ENCODE results near the gene SH2D3A. TPM values are rescaled to one million over a fixed set of nuclear protein-coding genes. Genes with fewer than 3 reads are reported as not detected.
A peak's percentile ranks its signal among the peaks of the same experiment; 100 is the strongest.

SH2D3A gene
- polyA plus RNA-seq, 3 donors = 0.11 TPM; not detected in 2

GRCh38 chr19:6737873-6738786, 29.1 kb downstream of the SH2D3A start:
- peaks cover 22 to 23% of the 10 kb centered on the region in 2 donors for H3K36me3 Mint-ChIP-seq
- Histone ChIP-seq H3K9me3 (replicated peaks in 1 of 2; ENCODE audit: control insufficient read depth in 1 of 2, insufficient read depth in 1 of 2, low read length in 2 of 2) (no peaks in the 10 kb centered on the region), H4K20me1 (ENCODE audit: insufficient read depth, low read length) (peaks cover 11% of the 10 kb centered on the region), H3K27me3 (ENCODE audit: control insufficient read depth in 2 of 2, insufficient read depth in 2 of 2, low read length in 2 of 2) (peaks cover 0 to 8% of the 10 kb centered on the region in 2 donors), H3K4me1 (ENCODE audit: control insufficient read depth in 1 of 2, insufficient read depth in 2 of 2, low read length in 2 of 2) (peaks cover 50 to 56% of the 10 kb centered on the region in 2 donors), H3K4me3 (replicated peaks in 1 of 3; ENCODE audit: low read depth in 2 of 3, low read length in 3 of 3) (peak overlapping the region in 2 of 3 experiments; percentile 34 to 97), H3K9ac (ENCODE audit: insufficient read depth, low read length, poor library complexity, severe bottlenecking) (no peak overlapping the region), H3K79me2 (ENCODE audit: insufficient read depth, low read length) (peaks cover 14% of the 10 kb centered on the region), H3K4me2 (replicated peaks; ENCODE audit: extremely low read depth, low read length, poor library complexity, severe bottlenecking) (peak overlapping the region; percentile 84), H3K27ac (ENCODE audit: low read depth in 1 of 2, low read length in 2 of 2) (peak overlapping the region; percentile 60 to 67), H2AFZ (ENCODE audit: insufficient read depth, low read depth, low read length, poor library complexity, severe bottlenecking) (peak overlapping the region; percentile 76), H3K36me3 (replicated peaks in 1 of 2; ENCODE audit: control insufficient read depth in 1 of 2, insufficient read depth in 2 of 2, low read length in 2 of 2) (peaks cover 9 to 24% of the 10 kb centered on the region in 2 donors)
- H3K27me3 Mint-ChIP-seq (ENCODE audit: low read depth in 3 of 3) = peaks cover 8 to 23% (median 22%) of the 10 kb centered on the region in 3 donors
- H3K9me3 Mint-ChIP-seq = no peaks in the 10 kb centered on the region
- peak overlapping the region; percentile 90 to 95 for H3K4me3 Mint-ChIP-seq
- peak; percentile 76 for TF ChIP-seq CTCF (IDR thresholded peaks at IDR 0.05)
- WGBS (ENCODE audit: insufficient coverage) = 16% methylated on average over 11 of the region's 13 CpGs
- H3K27ac Mint-ChIP-seq = peak overlapping the region; percentile 89 to 97 (median 94)
- peak; percentile 55 to 100 (median 79) for DNase-seq
- H3K4me1 Mint-ChIP-seq = peaks cover 48% of the 10 kb centered on the region
- intact Hi-C loops (cut with micrococcal nuclease) = loop anchor here (2.0 to 5.0 kb wide), 5 partner anchors 35 to 311 kb away; partner anchors contain the start of gene VAV1 (in 1 of the 2)

GRCh38 chr19:6737284-6737872, 29.9 kb downstream of the SH2D3A start, which contains the start of gene GPR108:
Gene GPR108 (minus strand): TSS chr19:6737580. CDS start chr19:6737576, 4 bp downstream.
- Mint-ChIP-seq H3K4me3 (peak within 1 kb of the TSS; percentile 95 to 97), H3K9me3 (no peaks in the 10 kb centered on the region), H3K4me1 (peaks cover 48% of the 10 kb centered on the region), H3K36me3 (peaks cover 29 to 30% of the 10 kb centered on the region in 2 donors), H3K27me3 (ENCODE audit: low read depth in 3 of 3) (peaks cover 2 to 17% (median 16%) of the 10 kb centered on the region in 3 donors), H3K27ac (peak within 1 kb of the TSS; percentile 89 to 98 (median 96))
- Histone ChIP-seq H3K4me2 (replicated peaks; ENCODE audit: extremely low read depth, low read length, poor library complexity, severe bottlenecking) (peak within 1 kb of the TSS; percentile 99), H2AFZ (ENCODE audit: insufficient read depth, low read depth, low read length, poor library complexity, severe bottlenecking) (peak within 1 kb of the TSS; percentile 85), H3K27ac (ENCODE audit: low read depth in 1 of 2, low read length in 2 of 2) (peak within 1 kb of the TSS; percentile 72 to 87), H3K4me3 (replicated peaks in 1 of 3; ENCODE audit: low read depth in 2 of 3, low read length in 3 of 3) (peak within 1 kb of the TSS; percentile 72 to 97 (median 78)), H3K36me3 (replicated peaks in 1 of 2; ENCODE audit: control insufficient read depth in 1 of 2, insufficient read depth in 2 of 2, low read length in 2 of 2) (peaks cover 16 to 31% of the 10 kb centered on the region in 2 donors), H3K27me3 (ENCODE audit: control insufficient read depth in 2 of 2, insufficient read depth in 2 of 2, low read length in 2 of 2) (peaks cover 0 to 8% of the 10 kb centered on the region in 2 donors), H3K9me3 (replicated peaks in 1 of 2; ENCODE audit: control insufficient read depth in 1 of 2, insufficient read depth in 1 of 2, low read length in 2 of 2) (no peaks in the 10 kb centered on the region), H3K4me1 (ENCODE audit: control insufficient read depth in 1 of 2, insufficient read depth in 2 of 2, low read length in 2 of 2) (peaks cover 50 to 56% of the 10 kb centered on the region in 2 donors), H3K9ac (ENCODE audit: insufficient read depth, low read length, poor library complexity, severe bottlenecking) (peak within 1 kb of the TSS; percentile 89), H4K20me1 (ENCODE audit: insufficient read depth, low read length) (peaks cover 11% of the 10 kb centered on the region), H3K79me2 (ENCODE audit: insufficient read depth, low read length) (peaks cover 14% of the 10 kb centered on the region)
- intact Hi-C loops (cut with micrococcal nuclease) = loop anchor here (5.0 kb wide), 3 partner anchors 75 to 310 kb away; no protein-coding TSS in a partner anchor
- peak in 2 of 3 donors; percentile 100 for DNase-seq
- no peak for TF ChIP-seq CTCF (IDR thresholded peaks at IDR 0.05)
- WGBS (ENCODE audit: insufficient coverage) = under 1% methylated on average over 50 of the region's 55 CpGs

Measured in CD14-positive monocyte (primary cell).